Mucosa of descending colon (tissue), 3 donors: ENCODE data around the gene PLXNA2. TPM values are rescaled to one million over a fixed set of nuclear protein-coding genes. Genes with fewer than 3 reads are reported as not detected.

Source experiments
- ATAC-seq: fragments of 200-7000 bp; cut with Tn5 transposase; one replicate; pipeline ENCODE4 v1.9.1; 2020; ENCODE audit warnings: mild to moderate bottlenecking, moderate library complexity
- DNase-seq, 3 donors: peaks; one replicate each; pipeline ENCODE4 v3.0.0-alpha.2; 2020
- H3K36me3 ChIP-seq: fragments of 200-600 bp; one replicate; pipeline ENCODE4 v1.8.0; 2021; ENCODE audit warnings: low read depth, mild to moderate bottlenecking
- H3K4me1 ChIP-seq: fragments of 200-600 bp; one replicate; pipeline ENCODE4 v1.8.0; 2021; ENCODE audit warnings: low read depth, mild to moderate bottlenecking
- H3K4me3 ChIP-seq: fragments of 200-600 bp; one replicate; pipeline ENCODE4 v1.8.0; 2021; ENCODE audit warnings: mild to moderate bottlenecking
- H3K9me3 ChIP-seq: fragments of 200-600 bp; one replicate; pipeline ENCODE4 v1.8.0; 2021; ENCODE audit warnings: mild to moderate bottlenecking
- intact Hi-C, 2 donors: fragments of 100-400 bp; cut with DNase I in 1 of 2; cut with micrococcal nuclease in 1 of 2; formaldehyde crosslinking; loops; one replicate each; pipeline versions ENCODE4 v1.11.0 to v1.11.1; 2022; cut with DNase I, micrococcal nuclease
- total RNA-seq, 3 donors: library from RNA; stranded (reverse); fragmentation: NEBNext Ultra II Directional in 2 of 3; extraction: Animal tissue kit (Norgen Biotek cat#: 25700) in 2 of 3; gene quantifications; one replicate each; pipeline versions ENCODE4 v1.2.1 to v1.2.4, GENCODE V29; 2021 to 2023
- TF ChIP-seq, protein P1 (sequence below): fragments of 200-600 bp; IDR thresholded peaks from one replicate; pipeline ENCODE4 v1.8.0; 2022; ENCODE audit warnings: antibody characterized with exemption, mild to moderate bottlenecking
- donor health status: DM: no; HTN: no; CAD: no; lungs with moderate emphysema.
- donor health status: DM: no; HTN: no; CAD: no.
- donor health status: DM: no; HTN: yes; CAD: no.

The PLXNA2 gene
- total RNA-seq, 3 donors from 2014 or later, result 65.5 to 127 (median 70.6) TPM

DNA sequence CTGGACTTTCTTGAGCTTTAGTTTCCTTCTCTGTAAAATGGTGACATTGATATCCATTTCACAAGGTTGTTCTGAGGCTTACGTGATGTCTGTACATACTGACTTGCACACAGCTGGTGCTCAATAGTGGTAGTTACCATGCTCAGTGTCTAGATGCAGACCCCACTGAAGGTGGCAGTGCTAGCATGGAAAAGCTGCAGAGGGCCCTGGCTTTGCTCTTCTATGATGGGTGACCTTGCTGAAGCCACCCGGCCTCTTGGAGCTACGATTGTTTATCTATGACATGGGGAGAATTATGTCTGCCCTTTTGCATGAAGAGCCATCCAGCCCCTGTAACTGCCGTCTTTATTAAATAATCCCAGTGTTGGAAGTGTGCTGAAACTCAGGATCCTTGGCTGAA lies 131.8 kb downstream of the PLXNA2 start:
- Histone ChIP-seq H3K9me3 (no peaks in the 10 kb centered on the region), H3K4me3 (no peak overlapping the region), H3K36me3 (no peaks in the 10 kb centered on the region), H3K4me1 (no peaks in the 10 kb centered on the region)
- DNase-seq (no peak), ATAC-seq (no peak)
- intact Hi-C loops, result no loop called here
- TF ChIP-seq, protein P1, sequence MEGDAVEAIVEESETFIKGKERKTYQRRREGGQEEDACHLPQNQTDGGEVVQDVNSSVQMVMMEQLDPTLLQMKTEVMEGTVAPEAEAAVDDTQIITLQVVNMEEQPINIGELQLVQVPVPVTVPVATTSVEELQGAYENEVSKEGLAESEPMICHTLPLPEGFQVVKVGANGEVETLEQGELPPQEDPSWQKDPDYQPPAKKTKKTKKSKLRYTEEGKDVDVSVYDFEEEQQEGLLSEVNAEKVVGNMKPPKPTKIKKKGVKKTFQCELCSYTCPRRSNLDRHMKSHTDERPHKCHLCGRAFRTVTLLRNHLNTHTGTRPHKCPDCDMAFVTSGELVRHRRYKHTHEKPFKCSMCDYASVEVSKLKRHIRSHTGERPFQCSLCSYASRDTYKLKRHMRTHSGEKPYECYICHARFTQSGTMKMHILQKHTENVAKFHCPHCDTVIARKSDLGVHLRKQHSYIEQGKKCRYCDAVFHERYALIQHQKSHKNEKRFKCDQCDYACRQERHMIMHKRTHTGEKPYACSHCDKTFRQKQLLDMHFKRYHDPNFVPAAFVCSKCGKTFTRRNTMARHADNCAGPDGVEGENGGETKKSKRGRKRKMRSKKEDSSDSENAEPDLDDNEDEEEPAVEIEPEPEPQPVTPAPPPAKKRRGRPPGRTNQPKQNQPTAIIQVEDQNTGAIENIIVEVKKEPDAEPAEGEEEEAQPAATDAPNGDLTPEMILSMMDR, result no peak

DNA sequence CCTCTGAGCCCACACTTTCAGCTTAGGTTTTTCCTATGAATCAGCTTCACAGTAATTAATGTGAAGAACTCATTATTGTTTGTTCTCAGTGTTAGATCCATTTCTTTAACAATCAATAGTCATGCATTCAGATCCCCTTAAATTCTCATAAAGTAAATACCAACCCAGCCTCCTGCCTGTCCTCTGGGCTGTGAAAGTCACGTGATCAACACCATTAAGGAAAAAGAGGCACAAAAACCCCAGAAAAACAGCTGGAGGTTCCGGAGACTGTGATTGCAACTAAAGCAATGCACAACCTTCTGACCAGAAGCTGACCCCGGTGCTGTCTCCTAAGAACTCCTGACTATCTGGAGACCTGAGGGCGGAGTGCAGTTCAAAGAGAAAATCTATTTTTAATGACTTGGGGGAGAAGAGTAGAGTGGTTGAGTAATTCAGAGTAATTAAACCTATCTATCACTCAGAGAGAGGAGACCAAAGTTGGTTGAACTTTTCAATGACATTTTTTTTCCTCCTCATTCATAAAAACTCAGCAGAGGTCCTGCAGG lies 132.5 kb downstream of the PLXNA2 start:
- no peak for DNase-seq
- ATAC-seq, result no peak
- TF ChIP-seq, protein P1, result no peak
- Histone ChIP-seq H3K36me3 (no peaks in the 10 kb centered on the region), H3K4me1 (no peaks in the 10 kb centered on the region), H3K4me3 (no peak overlapping the region), H3K9me3 (no peaks in the 10 kb centered on the region)
- intact Hi-C loops, result no loop called here

DNA sequence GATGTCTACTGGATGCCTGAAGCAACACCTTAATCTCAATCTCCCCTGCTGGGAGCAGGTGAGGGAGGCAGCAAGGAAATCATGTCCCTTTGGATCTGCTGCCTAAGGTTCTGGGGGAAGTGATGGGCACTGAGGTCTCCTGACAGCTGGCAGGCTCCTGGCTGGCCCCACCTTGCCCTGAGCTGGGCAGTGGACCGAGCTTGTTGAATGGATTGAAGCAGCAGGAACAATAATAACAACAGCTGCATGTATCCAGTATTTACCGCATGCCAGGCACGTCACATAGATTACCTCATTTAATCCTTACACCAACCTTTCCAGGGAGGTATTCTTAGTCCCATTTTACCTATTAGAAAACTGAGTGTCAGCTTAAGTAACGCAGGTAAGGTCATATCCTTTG lies 133.9 kb downstream of the PLXNA2 start:
- TF ChIP-seq, protein P1, result no peak
- intact Hi-C loops, result no loop called here
- Histone ChIP-seq H3K9me3 (no peaks in the 10 kb centered on the region), H3K4me3 (no peak overlapping the region), H3K36me3 (no peaks in the 10 kb centered on the region), H3K4me1 (no peaks in the 10 kb centered on the region)
- DNase-seq (no peak), ATAC-seq (no peak)

DNA sequence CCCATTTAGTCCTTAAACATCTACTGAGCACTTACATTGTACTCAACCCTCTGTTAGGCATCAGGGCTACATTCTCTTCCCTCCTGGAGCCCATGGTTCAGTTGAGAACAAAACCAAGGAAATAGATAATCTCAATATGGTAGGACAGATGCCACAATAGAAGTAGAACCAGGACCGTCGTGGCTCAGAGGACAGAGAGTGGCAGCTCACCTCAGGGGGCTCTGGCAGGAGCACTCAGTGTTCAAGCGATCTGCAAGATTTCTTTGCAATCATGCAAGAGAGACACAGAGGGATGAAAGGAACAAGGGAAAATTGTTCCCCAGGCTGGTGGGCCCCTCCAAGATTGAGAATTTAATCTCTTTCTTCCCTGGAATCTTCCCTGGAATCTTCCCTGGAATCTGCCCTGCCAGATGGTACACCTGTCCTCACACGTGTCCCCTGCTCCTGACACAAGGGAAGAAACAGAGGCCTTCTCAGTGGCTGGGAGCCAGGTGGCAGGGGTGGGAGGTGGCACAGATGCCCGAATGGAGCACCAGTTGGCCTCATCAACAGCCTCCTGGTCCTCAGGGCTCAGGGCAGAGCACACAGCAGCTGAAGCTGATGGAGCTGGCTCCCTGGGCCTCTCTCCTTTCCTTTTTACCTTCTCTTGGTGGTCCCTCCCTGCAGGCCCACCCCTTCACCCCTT lies 135.4 kb downstream of the PLXNA2 start:
- TF ChIP-seq, protein P1, result no peak
- DNase-seq (no peak), ATAC-seq (no peak)
- Histone ChIP-seq H3K9me3 (no peaks in the 10 kb centered on the region), H3K36me3 (no peaks in the 10 kb centered on the region), H3K4me1 (no peaks in the 10 kb centered on the region), H3K4me3 (no peak overlapping the region)
- intact Hi-C loops, result no loop called here

DNA sequence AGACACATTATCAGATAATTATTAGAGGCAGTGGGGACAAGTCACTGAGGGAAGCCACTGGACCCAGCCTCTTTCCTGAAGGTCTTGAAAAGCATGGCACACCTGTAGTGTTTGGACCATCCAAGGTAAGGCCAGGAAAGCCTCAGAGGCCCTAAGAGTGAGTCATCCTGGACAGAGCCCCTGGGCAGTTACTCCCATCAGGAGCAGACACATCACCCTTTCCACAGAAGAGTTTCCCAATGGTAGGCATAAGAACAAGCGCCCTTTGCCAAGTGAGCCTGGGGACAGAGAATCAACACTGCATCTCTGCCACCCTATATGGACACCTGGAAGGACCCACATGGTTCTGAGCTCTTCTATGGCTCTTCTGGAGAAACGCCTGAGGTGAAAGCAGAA lies 136.0 kb downstream of the PLXNA2 start:
- ATAC-seq (peak; percentile 8), DNase-seq (no peak)
- Histone ChIP-seq H3K9me3 (no peaks in the 10 kb centered on the region), H3K4me3 (no peak overlapping the region), H3K36me3 (no peaks in the 10 kb centered on the region), H3K4me1 (no peaks in the 10 kb centered on the region)
- intact Hi-C loops, result no loop called here
- TF ChIP-seq, protein P1, result no peak
